ENCODE data around the gene PRDX6. TPM values are rescaled to one million over a fixed set of nuclear protein-coding genes. Genes with fewer than 3 reads are reported as not detected.

Gene PRDX6
- total RNA-seq, 4 donors from 2014 or later, result 332 to 411 (median 384) TPM

DNA sequence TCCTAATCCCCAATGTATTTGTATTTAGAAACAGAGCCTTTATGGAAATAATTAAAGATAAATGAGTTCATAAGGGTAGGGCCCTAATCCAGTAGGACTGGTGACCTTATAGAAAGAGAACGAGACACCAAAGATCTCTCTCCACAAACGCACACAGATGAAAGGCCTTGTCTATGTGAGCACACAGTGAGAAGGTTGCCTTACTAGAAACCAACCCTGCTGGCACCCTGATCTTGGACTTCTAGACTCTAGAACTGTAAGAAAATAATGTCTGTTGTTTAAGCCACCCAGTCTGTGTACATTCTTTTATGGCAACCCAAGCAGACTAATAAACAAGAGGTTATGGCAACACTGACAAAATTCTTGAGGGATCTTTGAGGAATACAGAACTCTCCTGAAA lies 44.8 kb upstream of the PRDX6 start:
- Histone ChIP-seq H3K27ac (no peak overlapping the region), H3K36me3 (no peaks in the 10 kb centered on the region), H3K4me3 (no peak overlapping the region), H3K4me1 (peaks cover 12 to 33% (median 14%) of the 10 kb centered on the region in 3 donors), H3K9me3 (no peaks in the 10 kb centered on the region), H3K27me3 (no peaks in the 10 kb centered on the region)
- TF ChIP-seq POLR2A (IDR thresholded peaks at IDR 0.05) (no peak), POLR2AphosphoS5 (IDR thresholded peaks at IDR 0.05) (no peak), EP300 (IDR thresholded peaks at IDR 0.05) (no peak)
- TF ChIP-seq, protein P1, sequence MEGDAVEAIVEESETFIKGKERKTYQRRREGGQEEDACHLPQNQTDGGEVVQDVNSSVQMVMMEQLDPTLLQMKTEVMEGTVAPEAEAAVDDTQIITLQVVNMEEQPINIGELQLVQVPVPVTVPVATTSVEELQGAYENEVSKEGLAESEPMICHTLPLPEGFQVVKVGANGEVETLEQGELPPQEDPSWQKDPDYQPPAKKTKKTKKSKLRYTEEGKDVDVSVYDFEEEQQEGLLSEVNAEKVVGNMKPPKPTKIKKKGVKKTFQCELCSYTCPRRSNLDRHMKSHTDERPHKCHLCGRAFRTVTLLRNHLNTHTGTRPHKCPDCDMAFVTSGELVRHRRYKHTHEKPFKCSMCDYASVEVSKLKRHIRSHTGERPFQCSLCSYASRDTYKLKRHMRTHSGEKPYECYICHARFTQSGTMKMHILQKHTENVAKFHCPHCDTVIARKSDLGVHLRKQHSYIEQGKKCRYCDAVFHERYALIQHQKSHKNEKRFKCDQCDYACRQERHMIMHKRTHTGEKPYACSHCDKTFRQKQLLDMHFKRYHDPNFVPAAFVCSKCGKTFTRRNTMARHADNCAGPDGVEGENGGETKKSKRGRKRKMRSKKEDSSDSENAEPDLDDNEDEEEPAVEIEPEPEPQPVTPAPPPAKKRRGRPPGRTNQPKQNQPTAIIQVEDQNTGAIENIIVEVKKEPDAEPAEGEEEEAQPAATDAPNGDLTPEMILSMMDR (IDR thresholded peaks at IDR 0.05), result no peak
- 95% methylated on average over 2 of the region's 2 CpGs; no CpG with 5 or more reads in 1 of the 2 donors for WGBS, 2 donors (ENCODE audit: low coverage in 1 of 2)
- no peak for ATAC-seq

DNA sequence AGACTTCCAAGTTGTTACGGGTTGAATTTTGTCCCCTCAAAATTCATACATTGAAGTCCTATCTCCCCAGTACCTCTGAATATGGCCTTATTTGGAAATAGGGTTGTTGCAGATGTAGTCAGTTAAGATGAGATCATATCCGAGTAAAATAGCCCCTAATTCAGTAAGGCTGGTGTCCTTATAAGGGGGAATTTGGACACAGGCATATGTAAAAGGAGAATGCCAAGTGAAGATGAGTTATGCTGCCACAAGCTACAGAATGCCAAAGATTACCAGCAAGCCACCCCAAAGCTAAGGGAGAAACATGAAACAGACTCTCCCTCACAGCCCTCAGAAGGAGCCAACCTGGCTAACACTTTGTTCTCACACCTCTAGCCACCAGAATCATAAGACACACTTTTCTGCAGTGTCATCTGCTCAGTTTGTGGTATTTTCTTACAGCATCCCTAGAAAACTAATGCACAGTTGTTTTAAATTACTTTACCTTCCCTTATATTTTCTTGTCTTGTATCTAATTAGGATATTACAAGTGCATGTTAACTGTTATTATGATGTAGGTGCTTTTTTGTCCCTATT lies 43.3 kb upstream of the PRDX6 start:
- peaks cover 12 to 30% (median 14%) of the 10 kb centered on the region in 3 donors for H3K4me1 ChIP-seq
- ATAC-seq, result no peak
- no peaks in the 10 kb centered on the region for H3K27me3 ChIP-seq
- peaks cover 0 to 3% of the 10 kb centered on the region in 2 donors for H3K36me3 ChIP-seq
- H3K4me3 ChIP-seq, result no peak overlapping the region
- TF ChIP-seq, protein P1 (IDR thresholded peaks at IDR 0.05), result no peak
- TF ChIP-seq EP300 (IDR thresholded peaks at IDR 0.05) (no peak), POLR2A (IDR thresholded peaks at IDR 0.05) (no peak), POLR2AphosphoS5 (IDR thresholded peaks at IDR 0.05) (no peak)
- no peak overlapping the region for H3K27ac ChIP-seq
- WGBS, 2 donors (ENCODE audit: low coverage in 1 of 2), result 83 to 100% methylated on average over 1 to 2 of the region's 2 CpGs
- no peaks in the 10 kb centered on the region for H3K9me3 ChIP-seq

DNA sequence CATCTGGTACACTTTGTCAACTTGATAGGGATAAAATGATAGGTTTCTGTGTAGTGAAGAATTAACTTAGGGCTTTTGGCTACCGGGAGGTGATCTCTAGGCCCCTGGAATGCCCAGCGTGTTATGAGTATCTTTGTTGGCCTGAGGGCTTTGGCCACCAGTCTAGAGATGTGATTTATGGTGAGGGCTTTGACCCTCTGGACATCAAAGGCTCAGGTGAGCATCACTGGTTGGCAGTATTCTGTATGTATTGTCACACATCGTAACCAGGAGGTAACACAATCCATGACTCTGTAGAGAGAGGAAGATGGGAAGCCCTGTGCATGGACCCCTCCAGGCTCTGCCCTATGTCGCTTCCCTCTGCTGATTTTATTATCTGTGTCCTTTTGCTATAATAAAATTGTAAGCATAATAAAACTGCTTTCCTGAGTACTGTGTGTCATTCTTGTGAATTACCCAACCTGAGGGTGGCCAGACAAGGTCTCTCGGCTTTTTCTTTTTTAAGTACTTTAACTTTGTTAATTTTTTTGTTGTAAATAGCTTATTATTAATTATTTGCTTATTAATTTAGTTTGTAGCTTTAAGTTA lies 40.2 kb upstream of the PRDX6 start:
- Histone ChIP-seq H3K36me3 (peaks cover 0 to 24% of the 10 kb centered on the region in 2 donors), H3K4me1 (no peaks in the 10 kb centered on the region), H3K4me3 (no peak overlapping the region), H3K27ac (no peak overlapping the region), H3K27me3 (no peaks in the 10 kb centered on the region), H3K9me3 (no peaks in the 10 kb centered on the region)
- TF ChIP-seq EP300 (IDR thresholded peaks at IDR 0.05) (no peak), POLR2A (IDR thresholded peaks at IDR 0.05) (no peak), POLR2AphosphoS5 (IDR thresholded peaks at IDR 0.05) (no peak)
- TF ChIP-seq, protein P1 (IDR thresholded peaks at IDR 0.05), result no peak
- 94 to 97% methylated on average over 4 to 5 of the region's 5 CpGs for WGBS, 2 donors (ENCODE audit: low coverage in 1 of 2)
- no peak for ATAC-seq

DNA sequence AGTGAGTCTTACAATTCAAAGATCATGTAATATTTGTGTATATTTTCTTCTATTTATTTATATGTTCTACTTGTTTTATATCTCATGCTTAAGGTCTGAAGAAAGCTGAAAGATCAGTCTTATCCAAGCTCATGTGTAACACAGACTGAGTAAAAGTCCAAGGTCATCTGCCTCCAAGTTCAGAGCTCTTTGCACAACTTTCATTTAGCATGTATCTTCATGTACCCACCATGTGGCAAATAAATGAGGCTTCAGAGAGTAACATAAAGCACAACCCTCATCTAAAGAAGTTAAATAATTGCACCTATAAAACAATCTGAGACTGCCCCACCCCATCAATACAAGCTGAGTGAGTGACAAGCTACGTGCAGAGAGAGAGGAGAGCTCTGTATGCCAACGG lies 38.5 kb upstream of the PRDX6 start:
- Histone ChIP-seq H3K27ac (no peak overlapping the region), H3K4me3 (no peak overlapping the region), H3K27me3 (no peaks in the 10 kb centered on the region), H3K9me3 (no peaks in the 10 kb centered on the region), H3K4me1 (no peaks in the 10 kb centered on the region), H3K36me3 (peaks cover 0 to 24% of the 10 kb centered on the region in 2 donors)
- TF ChIP-seq POLR2AphosphoS5 (IDR thresholded peaks at IDR 0.05), result no peak
- no peak for TF ChIP-seq EP300 (IDR thresholded peaks at IDR 0.05)
- TF ChIP-seq POLR2A (IDR thresholded peaks at IDR 0.05), result no peak
- TF ChIP-seq, protein P1 (IDR thresholded peaks at IDR 0.05), result no peak
- ATAC-seq, result no peak
- WGBS, 2 donors (ENCODE audit: low coverage in 1 of 2), result 100% methylated on average over 1 of the region's 2 CpGs; no CpG with 5 or more reads in 1 of the 2 donors

DNA sequence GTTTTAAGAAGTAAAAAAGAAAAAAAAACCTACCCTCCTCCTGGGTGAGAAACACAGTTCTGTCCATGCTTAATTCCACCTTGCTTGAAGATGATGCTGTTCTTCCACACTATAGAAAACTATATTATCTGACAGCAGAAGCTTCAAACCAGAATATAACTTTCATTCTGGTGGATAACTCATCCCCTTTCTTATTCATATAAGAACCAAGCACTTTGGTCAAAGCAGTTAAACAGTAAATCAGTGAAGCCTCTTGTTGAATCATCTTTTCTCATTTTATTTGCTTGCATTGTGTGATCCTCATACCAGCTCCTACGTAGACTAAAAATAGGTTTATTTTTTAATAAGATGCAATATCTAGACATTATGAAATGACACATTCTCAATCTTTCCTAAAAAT lies 36.7 kb upstream of the PRDX6 start:
- ATAC-seq, result no peak
- WGBS, 2 donors (ENCODE audit: low coverage in 1 of 2), result 83 to 93% methylated on average over 1 of the region's 1 CpG
- H3K9me3 ChIP-seq, result no peaks in the 10 kb centered on the region
- no peaks in the 10 kb centered on the region for H3K27me3 ChIP-seq
- H3K4me3 ChIP-seq, result no peak overlapping the region
- peaks cover 0 to 14% (median 3%) of the 10 kb centered on the region in 3 donors for H3K4me1 ChIP-seq
- TF ChIP-seq, protein P1 (IDR thresholded peaks at IDR 0.05), result no peak
- TF ChIP-seq POLR2AphosphoS5 (IDR thresholded peaks at IDR 0.05) (no peak), EP300 (IDR thresholded peaks at IDR 0.05) (no peak), POLR2A (IDR thresholded peaks at IDR 0.05) (no peak)
- H3K36me3 ChIP-seq, result peaks cover 0 to 24% of the 10 kb centered on the region in 2 donors
- H3K27ac ChIP-seq, result no peak overlapping the region
